DMS 273 (cell line): ENCODE results near the gene REEP3.
"Not testable (repeated sequence)": the region's sequence is repeated elsewhere in the genome, so short reads cannot be mapped to it uniquely, and the experiment has no call there.

Experiments used
- DNase-seq: peaks from one replicate; lab custom pipeline; 2025; ENCODE audit not compliant: unreplicated experiment; lab: John Stamatoyannopoulos, UW

The REEP3 gene

GRCh38 chr10:63520500-63521415 lies at the start of gene REEP3:
Gene REEP3 (plus strand): TSS chr10:63521401. CDS start chr10:63521546, 145 bp downstream.
- peak; percentile 78 for DNase-seq

DNA sequence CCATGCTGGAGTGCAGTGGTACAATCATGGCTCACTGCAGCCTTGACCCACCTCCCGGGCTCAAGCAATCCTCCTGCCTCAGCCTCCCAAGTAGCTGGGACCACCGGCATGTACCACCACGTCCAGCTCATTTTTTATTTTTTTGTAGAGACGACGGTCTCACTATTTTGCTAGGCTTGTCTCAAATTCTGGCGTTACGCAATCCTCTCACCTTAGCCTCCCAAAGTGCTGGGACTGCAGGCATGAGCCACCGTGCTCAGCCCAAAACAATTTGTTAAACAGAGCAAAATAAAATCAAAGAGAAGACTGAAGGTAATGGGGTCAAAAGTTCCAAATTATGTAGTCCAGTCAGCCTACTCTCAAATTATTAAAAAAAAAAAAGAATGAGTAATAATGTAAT lies 46.7 kb upstream of the REEP3 start:
- no peak for DNase-seq

GRCh38 chr10:63477927-63478326 lies 43.3 kb upstream of the REEP3 start:
- DNase-seq: no peak

- no peak for DNase-seq
These were observed 42.6 kb upstream of the REEP3 start for GRCh38 chr10:63478564-63478963.

DNA sequence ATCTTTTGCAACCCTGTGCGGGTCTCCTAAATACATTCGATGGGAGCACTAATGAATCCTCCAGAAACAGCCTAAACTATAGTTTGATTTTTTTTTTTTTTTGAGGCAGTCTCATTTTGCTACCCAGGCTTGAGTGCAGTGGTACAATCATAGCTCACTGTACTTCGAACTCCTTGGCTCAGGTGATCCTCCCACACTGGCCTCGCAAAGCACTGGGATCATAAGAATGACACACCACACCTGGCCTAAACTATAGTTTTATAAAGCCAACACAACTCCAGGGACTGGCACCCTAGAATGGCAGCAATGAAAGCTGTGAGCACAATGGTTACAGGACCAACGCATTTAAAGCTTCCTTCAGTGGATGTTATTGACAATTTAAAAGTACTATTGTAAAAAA lies 41.0 kb upstream of the REEP3 start:
- no peak for DNase-seq

DNA sequence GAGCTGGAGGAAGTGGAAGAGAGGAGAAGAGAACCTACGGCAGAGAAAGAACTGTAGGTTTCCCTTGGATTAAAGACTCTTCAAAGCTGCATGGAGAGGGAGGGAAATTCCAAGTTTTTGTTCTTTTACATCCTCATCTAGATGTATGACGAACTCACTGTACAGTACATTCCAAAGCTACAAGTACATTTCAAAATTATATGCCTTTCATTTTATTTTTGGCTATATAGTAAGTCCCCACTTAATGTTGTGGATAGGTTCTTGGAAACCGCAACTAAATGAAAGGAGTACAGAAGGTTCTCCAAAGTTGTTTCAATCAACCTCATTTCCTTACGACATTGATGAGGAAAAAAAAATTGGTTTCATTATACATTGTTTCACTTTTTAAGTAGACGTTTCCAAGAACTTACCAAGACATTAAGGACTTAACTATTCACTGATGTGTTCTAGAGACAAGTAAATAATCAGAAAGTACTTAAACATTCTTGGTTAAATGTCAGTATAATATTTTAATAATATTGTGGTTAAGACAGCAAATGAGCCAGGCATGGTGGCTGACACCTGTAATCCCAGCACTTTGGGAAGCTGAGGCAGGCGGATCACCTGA lies 39.3 kb upstream of the REEP3 start:
- DNase-seq: no peak

GRCh38 chr10:63483983-63484382 lies 37.2 kb upstream of the REEP3 start:
- DNase-seq: no peak

DNA sequence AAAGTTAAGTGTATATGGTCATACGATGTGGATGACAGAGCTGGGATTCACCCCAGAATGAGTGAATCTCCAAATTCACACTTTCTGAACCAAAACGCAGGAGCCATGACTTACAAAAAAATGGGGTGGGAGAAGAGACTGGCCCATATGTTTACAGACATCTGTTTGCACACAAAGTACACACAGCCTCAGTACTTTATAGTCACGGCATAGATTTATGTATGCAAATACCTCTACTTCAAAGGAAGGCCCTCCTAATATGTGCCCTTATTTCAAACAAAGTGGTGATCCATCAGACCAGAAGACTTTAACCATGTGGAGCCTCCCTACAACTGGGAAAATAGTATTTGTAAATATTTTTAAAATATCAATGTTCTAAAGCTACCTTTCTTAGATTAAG lies 33.2 kb upstream of the REEP3 start:
- DNase-seq: peak; percentile 25

GRCh38 chr10:63489838-63490237 lies 31.4 kb upstream of the REEP3 start:
- no peak for DNase-seq

DNA sequence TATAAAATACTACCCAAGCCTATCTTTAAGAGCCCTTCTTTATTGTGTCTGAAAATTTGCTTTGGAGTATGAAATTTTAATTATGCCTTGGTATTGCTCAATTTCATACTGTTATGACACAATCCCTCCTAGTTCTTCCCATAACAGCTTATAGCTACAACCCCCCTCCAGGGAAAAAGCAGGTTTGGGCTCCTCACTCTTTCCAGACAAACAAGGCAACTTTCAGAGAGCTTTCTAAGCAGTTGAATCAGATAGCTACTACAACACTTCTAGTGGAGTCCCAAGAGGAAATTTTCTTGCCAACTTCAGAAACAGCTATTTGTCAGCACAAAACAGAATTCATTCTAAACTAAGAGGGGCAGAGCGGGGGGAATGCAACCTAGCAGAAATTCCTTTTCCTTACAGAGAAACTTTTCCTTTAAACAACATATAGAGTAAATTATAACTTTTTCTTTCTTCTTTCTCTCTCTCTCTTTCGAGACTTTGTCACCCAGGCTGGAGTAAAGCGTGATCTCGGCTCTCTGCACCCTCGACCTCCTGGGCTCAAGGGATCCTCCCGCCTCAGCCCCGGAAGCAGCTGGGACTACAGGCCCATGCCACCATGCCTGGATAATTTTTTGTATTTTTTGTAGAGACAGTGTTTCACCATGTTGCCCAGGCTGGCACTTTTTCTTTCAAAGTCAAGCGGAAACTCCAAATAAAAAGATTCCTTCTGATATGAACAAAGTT lies 29.4 kb upstream of the REEP3 start:
- peak; percentile 23 for DNase-seq

DNA sequence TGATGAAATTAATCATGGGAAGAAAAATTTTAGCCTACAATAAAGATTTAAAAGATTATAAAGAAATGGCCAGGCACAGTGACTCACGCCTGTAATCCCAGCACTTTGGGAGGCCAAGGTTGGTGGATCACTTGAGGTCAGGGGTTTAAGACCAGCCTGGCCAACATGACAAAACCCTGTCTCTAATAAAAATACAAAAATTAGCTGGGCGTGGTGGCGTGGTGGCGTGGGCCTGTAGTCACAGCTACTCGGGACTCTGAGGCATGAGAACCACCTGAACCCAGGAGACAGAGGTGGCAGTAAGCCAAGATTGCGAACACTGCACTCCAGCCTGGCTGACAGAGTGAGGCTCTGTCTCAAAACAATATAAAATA lies 28.9 kb upstream of the REEP3 start:
- peak; percentile 15 for DNase-seq

GRCh38 chr10:63493004-63493403 lies 28.2 kb upstream of the REEP3 start:
- no peak for DNase-seq

DNA sequence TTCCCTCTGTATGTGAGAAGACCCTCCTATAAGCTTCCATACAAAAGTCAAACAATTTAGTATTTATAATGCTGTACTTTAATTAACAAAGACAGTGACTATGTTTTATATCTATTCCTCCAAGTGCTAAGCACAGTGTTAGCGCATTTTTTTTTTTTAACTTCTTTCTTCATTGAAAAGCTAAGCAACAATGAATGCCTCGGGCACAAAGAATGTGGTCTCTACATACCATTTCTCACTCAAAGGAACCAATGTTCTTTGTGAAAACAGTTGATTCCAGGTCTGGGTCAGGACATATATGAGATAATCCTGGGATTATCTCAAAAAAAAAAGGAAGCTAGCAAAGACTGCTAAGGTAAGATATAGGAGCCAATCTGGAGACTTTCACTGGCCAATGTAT lies 26.2 kb upstream of the REEP3 start:
- no peak for DNase-seq

- DNase-seq: no peak
These were observed 24.6 kb upstream of the REEP3 start for GRCh38 chr10:63496561-63496960.

DNA sequence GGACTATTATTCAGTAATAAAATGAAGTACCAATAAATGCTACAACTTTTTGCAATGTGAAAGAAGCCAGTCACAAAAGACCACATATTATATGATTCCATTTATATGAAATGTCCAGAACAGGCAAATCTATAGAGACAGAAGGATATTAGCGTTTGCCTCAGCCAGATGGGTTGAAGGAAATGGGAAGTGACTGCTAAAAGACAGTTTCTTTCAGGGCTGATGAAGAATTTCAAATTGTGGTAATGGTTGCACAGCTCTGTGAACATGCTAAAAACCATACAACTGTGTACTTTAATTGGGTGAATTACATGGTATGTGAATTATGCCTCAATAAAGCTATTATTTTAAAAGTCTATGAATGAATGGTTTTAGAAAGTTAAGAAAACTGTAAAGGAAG lies 23.9 kb upstream of the REEP3 start:
- DNase-seq: no peak

GRCh38 chr10:63498665-63499064 lies 22.5 kb upstream of the REEP3 start:
- no peak for DNase-seq

DNA sequence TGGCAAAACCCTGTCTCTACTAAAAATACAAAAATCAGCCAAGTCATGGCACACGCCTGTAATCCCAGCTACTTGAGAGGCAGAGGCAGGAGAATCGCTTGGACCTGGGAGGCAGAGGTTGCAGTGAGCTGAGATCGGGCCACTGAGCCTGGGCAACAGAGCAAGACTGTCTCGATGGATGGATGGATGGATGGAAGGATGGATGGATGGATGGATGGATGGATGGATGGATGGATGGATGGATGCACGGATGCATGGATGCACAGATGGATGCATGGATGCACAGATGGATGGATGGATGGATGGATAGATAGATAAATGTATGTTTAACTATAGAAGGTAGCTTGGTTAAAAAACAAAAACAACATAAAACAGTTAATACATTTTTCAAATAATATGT lies 20.6 kb upstream of the REEP3 start:
- not testable (repeated sequence) for DNase-seq

GRCh38 chr10:63501954-63502353 lies 19.2 kb upstream of the REEP3 start:
- no peak for DNase-seq

- no peak for DNase-seq
These were observed 18.4 kb upstream of the REEP3 start for GRCh38 chr10:63502832-63503231.

DNA sequence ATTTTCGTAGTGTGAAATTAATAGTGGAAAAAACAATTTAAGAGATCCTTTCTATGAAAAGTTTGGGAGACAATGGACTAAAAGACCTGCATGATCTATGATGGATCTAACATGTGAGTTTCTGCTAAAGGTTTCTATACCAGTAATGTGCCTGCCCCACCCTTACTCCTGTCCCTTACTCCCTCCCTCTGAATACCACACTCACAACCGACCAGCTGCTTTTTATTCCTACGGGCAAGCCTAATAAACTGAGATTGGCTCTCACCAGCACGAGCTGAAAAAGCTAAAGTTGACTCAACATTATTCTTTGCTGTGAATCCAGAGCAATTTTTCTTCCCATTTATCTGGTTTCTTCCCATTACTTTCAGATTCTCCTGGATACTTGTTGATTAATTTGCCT lies 17.8 kb upstream of the REEP3 start:
- no peak for DNase-seq

- DNase-seq: peak; percentile 16
These were observed 16.9 kb upstream of the REEP3 start for GRCh38 chr10:63504145-63504881.
